ENCODE data around the gene PDE12.
"Not testable (repeated sequence)": the region's sequence is repeated elsewhere in the genome, so short reads cannot be mapped to it uniquely, and the experiment has no call there.

Gene PDE12

GRCh38 chr3:57605683-57606082 is 49.6 kb downstream of the PDE12 start:
- no peak for DNase-seq (ENCODE audit: low read depth in 1 of 2, low spot score in 1 of 2)
- H3K27me3 ChIP-seq (ENCODE audit: insufficient read depth, poor library complexity, severe bottlenecking), result no peaks in the 10 kb centered on the region
- TF ChIP-seq GABPA (IDR thresholded peaks at IDR 0.05; ENCODE audit: low read depth), result no peak
- no peak for TF ChIP-seq CTCF (IDR thresholded peaks at IDR 0.05; ENCODE audit: insufficient read depth, low read length)
- TF ChIP-seq POLR2AphosphoS5 (IDR thresholded peaks at IDR 0.05; ENCODE audit: low read depth), result no peak
- TF ChIP-seq, protein P1, sequence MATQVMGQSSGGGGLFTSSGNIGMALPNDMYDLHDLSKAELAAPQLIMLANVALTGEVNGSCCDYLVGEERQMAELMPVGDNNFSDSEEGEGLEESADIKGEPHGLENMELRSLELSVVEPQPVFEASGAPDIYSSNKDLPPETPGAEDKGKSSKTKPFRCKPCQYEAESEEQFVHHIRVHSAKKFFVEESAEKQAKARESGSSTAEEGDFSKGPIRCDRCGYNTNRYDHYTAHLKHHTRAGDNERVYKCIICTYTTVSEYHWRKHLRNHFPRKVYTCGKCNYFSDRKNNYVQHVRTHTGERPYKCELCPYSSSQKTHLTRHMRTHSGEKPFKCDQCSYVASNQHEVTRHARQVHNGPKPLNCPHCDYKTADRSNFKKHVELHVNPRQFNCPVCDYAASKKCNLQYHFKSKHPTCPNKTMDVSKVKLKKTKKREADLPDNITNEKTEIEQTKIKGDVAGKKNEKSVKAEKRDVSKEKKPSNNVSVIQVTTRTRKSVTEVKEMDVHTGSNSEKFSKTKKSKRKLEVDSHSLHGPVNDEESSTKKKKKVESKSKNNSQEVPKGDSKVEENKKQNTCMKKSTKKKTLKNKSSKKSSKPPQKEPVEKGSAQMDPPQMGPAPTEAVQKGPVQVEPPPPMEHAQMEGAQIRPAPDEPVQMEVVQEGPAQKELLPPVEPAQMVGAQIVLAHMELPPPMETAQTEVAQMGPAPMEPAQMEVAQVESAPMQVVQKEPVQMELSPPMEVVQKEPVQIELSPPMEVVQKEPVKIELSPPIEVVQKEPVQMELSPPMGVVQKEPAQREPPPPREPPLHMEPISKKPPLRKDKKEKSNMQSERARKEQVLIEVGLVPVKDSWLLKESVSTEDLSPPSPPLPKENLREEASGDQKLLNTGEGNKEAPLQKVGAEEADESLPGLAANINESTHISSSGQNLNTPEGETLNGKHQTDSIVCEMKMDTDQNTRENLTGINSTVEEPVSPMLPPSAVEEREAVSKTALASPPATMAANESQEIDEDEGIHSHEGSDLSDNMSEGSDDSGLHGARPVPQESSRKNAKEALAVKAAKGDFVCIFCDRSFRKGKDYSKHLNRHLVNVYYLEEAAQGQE (IDR thresholded peaks at IDR 0.05; ENCODE audit: insufficient replicate concordance, low read depth), result no peak
- TF ChIP-seq SPI1 (IDR thresholded peaks at IDR 0.05; ENCODE audit: borderline replicate concordance, low read depth), result no peak

DNA sequence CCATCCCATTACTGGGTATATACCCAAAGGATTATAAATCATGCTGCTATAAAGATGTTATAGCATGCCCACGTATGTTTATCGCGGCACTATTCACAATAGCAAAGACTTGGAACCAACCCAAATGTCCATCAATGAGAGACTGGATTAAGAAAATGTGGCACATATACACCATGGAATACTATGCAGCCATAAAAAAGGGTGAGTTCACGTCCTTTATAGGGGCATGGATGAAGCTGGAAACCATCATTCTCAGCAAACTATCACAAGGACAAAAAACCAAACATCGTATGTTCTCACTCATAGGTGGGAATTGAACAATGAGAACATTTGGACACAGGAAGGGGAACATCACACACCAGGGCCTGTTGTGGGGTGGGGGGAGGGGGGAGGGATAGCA is 55.8 kb downstream of the PDE12 start:
- not testable (repeated sequence) for H3K27ac ChIP-seq (replicated peaks); H3K27me3 ChIP-seq (ENCODE audit: insufficient read depth, poor library complexity, severe bottlenecking)

More at GRCh38 chr3:57605683-57606082, 49.6 kb downstream of the PDE12 start:
- no peak overlapping the region for H3K4me3 ChIP-seq (replicated peaks; ENCODE audit: insufficient read depth, low read length)
- H3K27ac ChIP-seq (replicated peaks), result no peak overlapping the region

DNA sequence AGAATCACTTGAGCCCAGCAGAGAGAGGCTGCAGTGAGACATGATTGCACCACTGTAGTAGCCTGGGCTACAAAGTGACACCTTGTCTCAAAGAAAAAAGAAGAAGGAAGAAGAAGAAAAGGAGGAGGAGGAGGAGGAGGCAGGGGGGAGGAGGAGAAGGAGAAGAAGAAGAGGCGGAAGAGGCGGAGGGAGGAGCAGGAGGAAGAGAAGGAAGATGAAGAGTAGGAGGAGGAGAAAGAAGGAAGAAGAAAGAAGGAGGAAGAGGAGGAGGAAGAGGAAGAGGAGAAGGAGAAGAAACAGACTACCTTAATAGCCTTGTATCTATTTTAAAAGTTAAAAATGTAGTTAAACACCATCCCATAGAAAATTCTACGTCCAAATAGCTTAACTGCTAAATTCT is 60.2 kb downstream of the PDE12 start:
- no peak for TF ChIP-seq GABPA (IDR thresholded peaks at IDR 0.05; ENCODE audit: low read depth)
- TF ChIP-seq POLR2AphosphoS5 (IDR thresholded peaks at IDR 0.05; ENCODE audit: low read depth), result no peak
- no peak for TF ChIP-seq CTCF (IDR thresholded peaks at IDR 0.05; ENCODE audit: insufficient read depth, low read length)
- TF ChIP-seq, protein P1 (IDR thresholded peaks at IDR 0.05; ENCODE audit: insufficient replicate concordance, low read depth), result no peak
- TF ChIP-seq SPI1 (IDR thresholded peaks at IDR 0.05; ENCODE audit: borderline replicate concordance, low read depth), result no peak
- Histone ChIP-seq H3K4me3 (replicated peaks; ENCODE audit: insufficient read depth, low read length) (no peak overlapping the region), H3K27me3 (ENCODE audit: insufficient read depth, poor library complexity, severe bottlenecking) (no peaks in the 10 kb centered on the region), H3K27ac (replicated peaks) (no peak overlapping the region)
- peak in 1 of 2 experiments; percentile 45 for DNase-seq (ENCODE audit: low read depth in 1 of 2, low spot score in 1 of 2)

More for the DNA sequence above, 55.8 kb downstream of the PDE12 start:
- H3K4me3 ChIP-seq (replicated peaks; ENCODE audit: insufficient read depth, low read length); DNase-seq (ENCODE audit: low read depth in 1 of 2, low spot score in 1 of 2): not testable (repeated sequence)

Measured in HL-60 (cell line).